HepG2 (cell line): ENCODE measurements around the gene ASXL1. TPM values are rescaled to one million over a fixed set of nuclear protein-coding genes. Genes with fewer than 3 reads are reported as not detected.

Experiments used
- BRD4 ChIP-seq: sonication (generic); formaldehyde crosslinking; IDR thresholded peaks from 2 replicates; pipeline ENCODE4 v1.4.0; 2020; ENCODE audit warnings: missing genetic modification reagents
- HDAC2 ChIP-seq: sonication (generic); formaldehyde crosslinking; IDR thresholded peaks from 2 replicates; pipeline ENCODE4 v1.4.0; 2020; ENCODE audit warnings: missing genetic modification reagents
- HMG20A ChIP-seq: IDR thresholded peaks from 2 replicates; pipeline ENCODE4 v1.6.1; 2016; ENCODE audit warnings: borderline replicate concordance
- KAT7 ChIP-seq: IDR thresholded peaks from 2 replicates; pipeline ENCODE4 v1.6.1; 2018; ENCODE audit warnings: borderline replicate concordance, missing compliant biosample characterization
- KMT2B ChIP-seq: IDR thresholded peaks from 2 replicates; pipeline ENCODE4 v1.6.1; 2016; ENCODE audit warnings: missing genetic modification reagents, missing compliant biosample characterization
- MAFG ChIP-seq: sonication (generic); formaldehyde crosslinking; IDR thresholded peaks from 2 replicates; pipeline ENCODE4 v1.5.1; 2020; ENCODE audit warnings: mild to moderate bottlenecking, missing genetic modification reagents
- MED8 ChIP-seq: sonication (generic); formaldehyde crosslinking; IDR thresholded peaks from 2 replicates; pipeline ENCODE4 v1.8.1; 2023; ENCODE audit warnings: mild to moderate bottlenecking, missing genetic modification reagents; ENCODE audit not compliant: insufficient replicate concordance
- MYNN ChIP-seq: sonication (generic); formaldehyde crosslinking; IDR thresholded peaks from 2 replicates; pipeline ENCODE4 v1.4.0; 2020; ENCODE audit warnings: mild to moderate bottlenecking, low read depth, missing genetic modification reagents
- NBN ChIP-seq: fragments of 450-650 bp; conservative IDR thresholded peaks from 2 replicates; pipeline ENCODE4 v1.6.1; 2017
- NKX3-1 ChIP-seq: sonication (generic); formaldehyde crosslinking; IDR thresholded peaks from 2 replicates; pipeline ENCODE4 v1.5.0; 2020; ENCODE audit warnings: missing genetic modification reagents
- POLR2A ChIP-seq, 2 experiments: IDR thresholded peaks; 2 replicates each; pipeline ENCODE4 v1.6.1; 2011; ENCODE audit warnings: low read depth in 2 of 2, low read length in 2 of 2, mild to moderate bottlenecking in 1 of 2, moderate library complexity in 1 of 2; ENCODE audit not compliant: insufficient read depth in 1 of 2
- REPIN1 ChIP-seq: sonication (generic); formaldehyde crosslinking; IDR thresholded peaks from 2 replicates; pipeline ENCODE4 v1.8.0; 2022; ENCODE audit warnings: missing genetic modification reagents, low read depth, mild to moderate bottlenecking, borderline replicate concordance
- RFX5 ChIP-seq: IDR thresholded peaks from 2 replicates; pipeline ENCODE4 v1.6.1; 2011; ENCODE audit warnings: low read depth, low read length, improper control_type of control experiment
- SKI ChIP-seq: fragments of 450-650 bp; IDR thresholded peaks from one replicate; pipeline ENCODE4 v1.6.1; 2018; ENCODE audit warnings: mild to moderate bottlenecking; ENCODE audit not compliant: partially characterized antibody
- TCF7L2 ChIP-seq: IDR thresholded peaks from 2 replicates; pipeline ENCODE4 v1.6.1; 2011; ENCODE audit warnings: mild to moderate bottlenecking, low read depth, low read length, moderate library complexity
- THAP8 ChIP-seq: sonication (generic); formaldehyde crosslinking; IDR thresholded peaks from 2 replicates; pipeline ENCODE4 v1.5.1; 2020; ENCODE audit warnings: missing genetic modification reagents, mild to moderate bottlenecking, borderline replicate concordance
- ZBTB8A ChIP-seq: sonication (generic); formaldehyde crosslinking; IDR thresholded peaks from 2 replicates; pipeline ENCODE4 v1.4.0; 2020; ENCODE audit warnings: mild to moderate bottlenecking, low read depth, missing genetic modification reagents, borderline replicate concordance
- ZEB1 ChIP-seq: IDR thresholded peaks from 2 replicates; pipeline ENCODE4 v1.6.1; 2012; ENCODE audit warnings: mild to moderate bottlenecking, low read depth, inconsistent platforms; ENCODE audit not compliant: insufficient replicate concordance
- ZFP62 ChIP-seq: sonication (generic); formaldehyde crosslinking; IDR thresholded peaks from 2 replicates; pipeline ENCODE4 v1.4.0; 2020; ENCODE audit warnings: missing genetic modification reagents
- ZNF12 ChIP-seq: sonication (generic); formaldehyde crosslinking; IDR thresholded peaks from 2 replicates; pipeline ENCODE4 v1.5.0; 2020; ENCODE audit warnings: missing genetic modification reagents
- ZNF431 ChIP-seq: sonication (generic); formaldehyde crosslinking; IDR thresholded peaks from 2 replicates; pipeline ENCODE4 v1.9.0; 2022; ENCODE audit warnings: missing genetic modification reagents, low read depth, mild to moderate bottlenecking, borderline replicate concordance
- ZNF446 ChIP-seq: sonication (generic); formaldehyde crosslinking; IDR thresholded peaks from 2 replicates; pipeline ENCODE4 v1.5.0; 2020; ENCODE audit warnings: mild to moderate bottlenecking, missing genetic modification reagents
- ZNF543 ChIP-seq: sonication (generic); formaldehyde crosslinking; IDR thresholded peaks from 2 replicates; pipeline ENCODE4 v1.4.0; 2020; ENCODE audit warnings: mild to moderate bottlenecking, missing genetic modification reagents
- ZNF747 ChIP-seq: sonication (generic); formaldehyde crosslinking; IDR thresholded peaks from 2 replicates; pipeline ENCODE4 v1.8.1; 2023; ENCODE audit warnings: missing genetic modification reagents, mild to moderate bottlenecking, borderline replicate concordance
- ZNF75D ChIP-seq: sonication (generic); formaldehyde crosslinking; IDR thresholded peaks from 2 replicates; pipeline ENCODE4 v1.8.1; 2023; ENCODE audit warnings: missing genetic modification reagents, mild to moderate bottlenecking, borderline replicate concordance
- polyA plus RNA-seq, 8 experiments: library from polyadenylated mRNA; depleted of rRNA in 3 of 8; stranded (reverse) in 7 of 8; unstranded in 1 of 8; fragments of >200 nt; fragmentation: Illumina TruSeq in 4 of 8; extraction: Trizol in 4 of 8; gene quantifications; 2 replicates each; pipeline versions ENCODE4 v1.2.1 to v1.2.3, GENCODE V29; 2011 to 2016; ENCODE audit warnings: low read depth in 4 of 8, missing spikeins in 1 of 8, mixed read lengths in 1 of 8; ENCODE audit not compliant: insufficient read depth in 1 of 8
- total RNA-seq, 5 experiments: library from RNA; depleted of rRNA; stranded (reverse); fragments of >200 nt; fragmentation: Illumina TruSeq; extraction: Trizol; gene quantifications; 2 replicates each; pipeline ENCODE4 v1.2.3, GENCODE V29; 2016; ENCODE audit warnings: low read depth in 1 of 5
- TF ChIP-seq, protein P1 (sequence below): sonication (generic); formaldehyde crosslinking; IDR thresholded peaks from 2 replicates; pipeline ENCODE4 v1.4.0; 2020; ENCODE audit warnings: missing genetic modification reagents, borderline replicate concordance
- TF ChIP-seq, protein P2 (sequence below): sonication (generic); formaldehyde crosslinking; IDR thresholded peaks from 2 replicates; pipeline ENCODE4 v1.4.0; 2020; ENCODE audit warnings: mild to moderate bottlenecking, missing genetic modification reagents

The ASXL1 gene
- total and polyA plus RNA-seq, 2 of the 13 experiments (the other 11 are each of a cell fraction or from before 2014, with no cell fraction given), result 62.1 to 74.8 TPM

DNA sequence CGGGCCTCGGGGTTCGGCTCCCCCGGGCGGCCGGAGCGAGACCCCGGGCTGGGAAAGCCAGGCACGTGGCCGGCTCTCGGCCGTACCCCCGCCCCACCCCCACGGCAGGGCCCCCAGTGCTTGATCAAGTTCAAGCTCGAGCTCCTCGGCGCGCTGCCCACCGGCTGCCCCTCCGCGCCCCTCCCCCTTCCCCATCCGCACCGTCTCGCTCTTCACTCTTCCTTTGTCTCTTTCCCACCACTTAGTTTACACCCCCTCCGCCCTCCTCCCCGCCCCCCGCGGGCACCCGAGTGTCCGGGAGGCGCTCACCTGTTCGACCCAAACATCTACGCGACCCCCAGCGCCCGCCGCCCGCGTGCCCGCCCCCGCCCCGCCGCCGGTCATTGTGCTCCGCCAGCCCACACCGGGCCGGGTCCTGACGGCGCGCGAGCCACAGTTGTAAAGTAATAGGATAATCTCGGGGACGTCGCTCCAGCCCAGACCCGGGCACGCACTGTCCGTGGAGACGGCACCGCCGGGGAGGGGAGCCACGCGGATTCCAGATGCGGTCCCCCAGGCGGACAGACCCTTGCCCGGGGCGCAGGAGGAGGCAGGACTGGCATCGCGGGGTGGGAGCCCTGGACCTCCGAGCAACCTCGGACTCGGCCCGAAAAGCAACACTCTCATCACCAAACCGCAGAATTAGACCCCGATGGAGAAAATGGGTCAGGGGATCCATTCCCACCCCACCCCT lies 126.3 kb downstream of the ASXL1 start (continued):
- TF ChIP-seq, protein P1, sequence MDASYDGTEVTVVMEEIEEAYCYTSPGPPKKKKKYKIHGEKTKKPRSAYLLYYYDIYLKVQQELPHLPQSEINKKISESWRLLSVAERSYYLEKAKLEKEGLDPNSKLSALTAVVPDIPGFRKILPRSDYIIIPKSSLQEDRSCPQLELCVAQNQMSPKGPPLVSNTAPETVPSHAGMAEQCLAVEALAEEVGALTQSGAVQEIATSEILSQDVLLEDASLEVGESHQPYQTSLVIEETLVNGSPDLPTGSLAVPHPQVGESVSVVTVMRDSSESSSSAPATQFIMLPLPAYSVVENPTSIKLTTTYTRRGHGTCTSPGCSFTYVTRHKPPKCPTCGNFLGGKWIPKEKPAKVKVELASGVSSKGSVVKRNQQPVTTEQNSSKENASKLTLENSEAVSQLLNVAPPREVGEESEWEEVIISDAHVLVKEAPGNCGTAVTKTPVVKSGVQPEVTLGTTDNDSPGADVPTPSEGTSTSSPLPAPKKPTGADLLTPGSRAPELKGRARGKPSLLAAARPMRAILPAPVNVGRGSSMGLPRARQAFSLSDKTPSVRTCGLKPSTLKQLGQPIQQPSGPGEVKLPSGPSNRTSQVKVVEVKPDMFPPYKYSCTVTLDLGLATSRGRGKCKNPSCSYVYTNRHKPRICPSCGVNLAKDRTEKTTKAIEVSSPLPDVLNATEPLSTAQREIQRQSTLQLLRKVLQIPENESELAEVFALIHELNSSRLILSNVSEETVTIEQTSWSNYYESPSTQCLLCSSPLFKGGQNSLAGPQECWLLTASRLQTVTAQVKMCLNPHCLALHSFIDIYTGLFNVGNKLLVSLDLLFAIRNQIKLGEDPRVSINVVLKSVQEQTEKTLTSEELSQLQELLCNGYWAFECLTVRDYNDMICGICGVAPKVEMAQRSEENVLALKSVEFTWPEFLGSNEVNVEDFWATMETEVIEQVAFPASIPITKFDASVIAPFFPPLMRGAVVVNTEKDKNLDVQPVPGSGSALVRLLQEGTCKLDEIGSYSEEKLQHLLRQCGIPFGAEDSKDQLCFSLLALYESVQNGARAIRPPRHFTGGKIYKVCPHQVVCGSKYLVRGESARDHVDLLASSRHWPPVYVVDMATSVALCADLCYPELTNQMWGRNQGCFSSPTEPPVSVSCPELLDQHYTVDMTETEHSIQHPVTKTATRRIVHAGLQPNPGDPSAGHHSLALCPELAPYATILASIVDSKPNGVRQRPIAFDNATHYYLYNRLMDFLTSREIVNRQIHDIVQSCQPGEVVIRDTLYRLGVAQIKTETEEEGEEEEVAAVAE (CRISPR knock-in tag), result no peak; the same call in 1 of the 2 replicates
- no peak for TF ChIP-seq MED8 (CRISPR knock-in tag)
- TF ChIP-seq ZNF75D (CRISPR knock-in tag), result no peak
- no peak for TF ChIP-seq ZNF747 (CRISPR knock-in tag)
- TF ChIP-seq, protein P2, sequence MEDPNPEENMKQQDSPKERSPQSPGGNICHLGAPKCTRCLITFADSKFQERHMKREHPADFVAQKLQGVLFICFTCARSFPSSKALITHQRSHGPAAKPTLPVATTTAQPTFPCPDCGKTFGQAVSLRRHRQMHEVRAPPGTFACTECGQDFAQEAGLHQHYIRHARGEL (CRISPR knock-in tag), result 0 out of 2 replicates have a peak, but pooled peaks have one; percentile 0
- no peak for TF ChIP-seq MYNN
- TF ChIP-seq NKX3-1 (CRISPR knock-in tag), result 0 out of 2 replicates have a peak, but pooled peaks have one; percentile 56
- no peak for TF ChIP-seq ZFP62 (CRISPR knock-in tag)
- no peak for TF ChIP-seq ZNF543 (CRISPR knock-in tag)
- TF ChIP-seq BRD4, result 0 out of 2 replicates have a peak, but pooled peaks have one; percentile 54
- TF ChIP-seq ZNF446 (CRISPR knock-in tag), result no peak
- TF ChIP-seq KMT2B (CRISPR knock-in tag), result no peak
- TF ChIP-seq POLR2A (IDR thresholded peaks at IDR 0.05; ENCODE audit: insufficient read depth in 1 of 2, low read depth in 2 of 2, low read length in 2 of 2), result no peak
- TF ChIP-seq TCF7L2, result no peak
- no peak for TF ChIP-seq RFX5
- no peak for TF ChIP-seq THAP8 (CRISPR knock-in tag)
- TF ChIP-seq SKI, result no peak
- TF ChIP-seq REPIN1 (CRISPR knock-in tag), result no peak
- TF ChIP-seq HMG20A (CRISPR knock-in tag), result no peak
- no peak for TF ChIP-seq MAFG (CRISPR knock-in tag)
- TF ChIP-seq ZNF12 (CRISPR knock-in tag), result no peak
- TF ChIP-seq KAT7, result peak; percentile 55; the same call in 1 of the 2 replicates
- TF ChIP-seq ZNF431, result no peak
- TF ChIP-seq ZEB1, result no peak
- 0 out of 2 replicates have a peak, but pooled peaks have one; percentile 0 for TF ChIP-seq HDAC2 (CRISPR knock-in tag)
- TF ChIP-seq NBN, result no peak
- TF ChIP-seq ZBTB8A (CRISPR knock-in tag), result 0 out of 2 replicates have a peak, but pooled peaks have one; percentile 19
